Measurements from ENCODE around the gene PRKD3. TPM values are rescaled to one million over a fixed set of nuclear protein-coding genes. Genes with fewer than 3 reads are reported as not detected.

PRKD3 gene
- total and polyA plus RNA-seq, 12 donors = 4.4 to 21.6 (median 12.1) TPM

- peak overlapping the region; percentile 21 to 90 (median 71) for H3K27ac ChIP-seq
- peak overlapping the region; percentile 58 to 84 (median 76) for H3K4me3 ChIP-seq
- H3K9me3 ChIP-seq = no peaks in the 10 kb centered on the region
- 63 to 67% methylated on average over 7 of the region's 7 CpGs for WGBS, 2 donors
- H3K4me1 ChIP-seq = peaks cover 0 to 44% (median 21%) of the 10 kb centered on the region in 9 donors
- ATAC-seq (peak; percentile 20 to 82 (median 72)), DNase-seq (peak in 1 of 2 donors; percentile 30)
- H3K27me3 ChIP-seq = peaks cover 0 to 3% (median 0%) of the 10 kb centered on the region in 7 donors
- peak in 7 of 9 donors; percentile 14 to 53 (median 32) for TF ChIP-seq CTCF (IDR thresholded peaks at IDR 0.05)
- intact Hi-C loops (cut with DNase I) = no loop called here
- no peaks in the 10 kb centered on the region for H3K36me3 ChIP-seq
Measured at GRCh38 chr2:37343537-37344434, 19.2 kb upstream of the PRKD3 start.

GRCh38 chr2:37342591-37343220, 18.1 kb upstream of the PRKD3 start:
- WGBS, 2 donors = 49 to 56% methylated on average over 7 of the region's 7 CpGs
- H3K27ac ChIP-seq = peak overlapping the region in 8 of 10 donors; percentile 21 to 90 (median 71)
- H3K4me3 ChIP-seq = no peak overlapping the region
- no peaks in the 10 kb centered on the region for H3K36me3 ChIP-seq
- DNase-seq (peak in 1 of 2 donors; percentile 26), ATAC-seq (peak in 4 of 8 donors; percentile 24 to 52 (median 38))
- no peak for TF ChIP-seq CTCF (IDR thresholded peaks at IDR 0.05)
- peaks cover 0 to 48% (median 21%) of the 10 kb centered on the region in 9 donors for H3K4me1 ChIP-seq
- peaks cover 0 to 3% (median 0%) of the 10 kb centered on the region in 7 donors for H3K27me3 ChIP-seq
- H3K9me3 ChIP-seq = no peaks in the 10 kb centered on the region
- intact Hi-C loops (cut with DNase I) = no loop called here

GRCh38 chr2:37340637-37341036, 16.0 kb upstream of the PRKD3 start:
- Histone ChIP-seq H3K4me1 (peaks cover 0 to 37% (median 21%) of the 10 kb centered on the region in 9 donors), H3K27me3 (peaks cover 0 to 3% (median 0%) of the 10 kb centered on the region in 7 donors), H3K36me3 (no peaks in the 10 kb centered on the region), H3K27ac (no peak overlapping the region), H3K4me3 (no peak overlapping the region), H3K9me3 (no peaks in the 10 kb centered on the region)
- WGBS, 2 donors = 85% methylated on average over 3 of the region's 3 CpGs
- ATAC-seq = no peak
- no peak for DNase-seq
- intact Hi-C loops (cut with DNase I) = no loop called here
- no peak for TF ChIP-seq CTCF (IDR thresholded peaks at IDR 0.05)

- no peak for ATAC-seq
- intact Hi-C loops (cut with DNase I) = no loop called here
- no peak for TF ChIP-seq CTCF (IDR thresholded peaks at IDR 0.05)
- Histone ChIP-seq H3K9me3 (no peaks in the 10 kb centered on the region), H3K4me3 (no peak overlapping the region), H3K27ac (no peak overlapping the region), H3K36me3 (no peaks in the 10 kb centered on the region), H3K27me3 (no peaks in the 10 kb centered on the region), H3K4me1 (peaks cover 0 to 20% (median 14%) of the 10 kb centered on the region in 9 donors)
- WGBS, 2 donors = 84 to 85% methylated on average over 4 of the region's 4 CpGs
- no peak for DNase-seq
Measured at GRCh38 chr2:37338933-37339332, 14.3 kb upstream of the PRKD3 start.

All from heart right ventricle (tissue), 16 donors.